Measurements from ENCODE around the gene TSHZ2.

Gene TSHZ2

GRCh38 chr20:52972190-52972937, at the start of gene TSHZ2:
Gene TSHZ2, plus strand, starts transcription at chr20:52972358. Its CDS starts 936 bp downstream, at chr20:52973294.
- peak; percentile 89 for DNase-seq

- no peak for DNase-seq
Measured at GRCh38 chr20:52922436-52922835, 49.7 kb upstream of the TSHZ2 start.

- no peak for DNase-seq
Measured at GRCh38 chr20:52923123-52923937, 48.8 kb upstream of the TSHZ2 start.

GRCh38 chr20:52924411-52925271, 47.5 kb upstream of the TSHZ2 start:
- no peak for DNase-seq

GRCh38 chr20:52926505-52926904, 45.7 kb upstream of the TSHZ2 start:
- DNase-seq: no peak

- no peak for DNase-seq
Measured at GRCh38 chr20:52933867-52934266, 38.3 kb upstream of the TSHZ2 start.

- DNase-seq: no peak
Measured at GRCh38 chr20:52936351-52937340, 35.5 kb upstream of the TSHZ2 start.

- no peak for DNase-seq
Measured at GRCh38 chr20:52937591-52938100, 34.5 kb upstream of the TSHZ2 start.

- no peak for DNase-seq
Measured at GRCh38 chr20:52939141-52939540, 33.0 kb upstream of the TSHZ2 start.

- DNase-seq: no peak
Measured at GRCh38 chr20:52941808-52942207, 30.4 kb upstream of the TSHZ2 start.

- peak; percentile 42 for DNase-seq
Measured at GRCh38 chr20:52943185-52943841, 28.8 kb upstream of the TSHZ2 start.

GRCh38 chr20:52945268-52945667, 26.9 kb upstream of the TSHZ2 start:
- DNase-seq: no peak

GRCh38 chr20:52945862-52946522, 26.2 kb upstream of the TSHZ2 start:
- DNase-seq: no peak

- DNase-seq: no peak
Measured at GRCh38 chr20:52948491-52948890, 23.7 kb upstream of the TSHZ2 start.

- no peak for DNase-seq
Measured at GRCh38 chr20:52953020-52953419, 19.1 kb upstream of the TSHZ2 start.

GRCh38 chr20:52954849-52955248, 17.3 kb upstream of the TSHZ2 start:
- no peak for DNase-seq

GRCh38 chr20:52958211-52958610, 13.9 kb upstream of the TSHZ2 start:
- no peak for DNase-seq

GRCh38 chr20:52959125-52959524, 13.0 kb upstream of the TSHZ2 start:
- DNase-seq: peak; percentile 43

GRCh38 chr20:52962183-52962582, 10.0 kb upstream of the TSHZ2 start:
- DNase-seq: no peak

GRCh38 chr20:52963131-52963530, 9.0 kb upstream of the TSHZ2 start:
- no peak for DNase-seq

- no peak for DNase-seq
Measured at GRCh38 chr20:52964131-52964530, 8.0 kb upstream of the TSHZ2 start.

Data from right hindlimb (tissue), 1 donor.